ENCODE measurements around the gene POLE3.
"Not testable (repeated sequence)": the region's sequence is repeated elsewhere in the genome, so short reads cannot be mapped to it uniquely, and the experiment has no call there.

The POLE3 gene

GRCh38 chr9:113401027-113401792, 9.3 kb downstream of the POLE3 start, which contains the start of gene ALAD:
ALAD (minus strand) TSS chr9:113401284; CDS start chr9:113393559, 7,725 bp downstream.
- DNase-seq: peak; percentile 66

- DNase-seq: no peak
These were observed 10.8 kb downstream of the POLE3 start for GRCh38 chr9:113399646-113400200.

- DNase-seq: no peak
These were observed 11.7 kb downstream of the POLE3 start for GRCh38 chr9:113398796-113399195.

GRCh38 chr9:113397203-113397631, 13.3 kb downstream of the POLE3 start:
- no peak for DNase-seq

GRCh38 chr9:113395000-113395861, 15.2 kb downstream of the POLE3 start:
- no peak for DNase-seq

GRCh38 chr9:113393281-113393680, 17.2 kb downstream of the POLE3 start:
- no peak for DNase-seq

GRCh38 chr9:113391917-113392316, 18.6 kb downstream of the POLE3 start:
- no peak for DNase-seq

- no peak for DNase-seq
These were observed 20.1 kb downstream of the POLE3 start for GRCh38 chr9:113390192-113390960.

- no peak for DNase-seq
These were observed 21.0 kb downstream of the POLE3 start for GRCh38 chr9:113389451-113389850.

- DNase-seq: no peak
These were observed 21.6 kb downstream of the POLE3 start for GRCh38 chr9:113388833-113389232.

DNA sequence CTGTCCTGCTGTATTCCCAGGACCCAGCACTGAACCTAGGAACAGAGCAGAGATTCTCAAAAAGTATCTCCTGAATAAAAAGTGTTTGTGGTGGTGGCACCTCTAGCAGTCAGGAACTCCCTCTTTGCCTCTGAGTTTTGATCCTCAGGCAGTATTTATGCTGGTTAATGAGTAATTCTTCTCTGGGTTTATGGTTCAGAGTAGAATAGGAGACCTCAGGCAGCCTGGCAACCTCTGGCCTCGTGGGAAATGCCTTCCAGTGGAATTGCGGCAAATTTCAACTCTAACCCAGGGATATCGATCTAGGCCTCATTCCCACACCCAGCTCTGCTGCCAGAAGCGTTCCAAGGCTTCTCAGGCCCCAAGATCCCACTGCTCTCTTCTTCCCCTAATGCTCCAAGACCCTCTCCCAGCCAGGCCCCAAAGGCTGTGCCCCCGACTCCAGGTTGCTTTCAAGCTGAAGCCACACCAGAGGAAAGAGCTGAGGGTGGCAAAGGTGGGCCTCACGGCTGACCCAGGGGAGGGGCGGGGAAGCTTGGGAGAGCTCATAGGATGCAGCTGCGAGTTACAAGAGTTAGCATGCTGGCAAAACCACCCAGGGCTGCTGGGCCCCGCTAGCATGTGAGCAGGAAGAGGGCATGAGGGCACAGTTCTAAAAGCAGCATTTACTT, 22.8 kb downstream of the POLE3 start:
- DNase-seq: no peak

GRCh38 chr9:113386571-113387393, 23.7 kb downstream of the POLE3 start:
- no peak for DNase-seq

DNA sequence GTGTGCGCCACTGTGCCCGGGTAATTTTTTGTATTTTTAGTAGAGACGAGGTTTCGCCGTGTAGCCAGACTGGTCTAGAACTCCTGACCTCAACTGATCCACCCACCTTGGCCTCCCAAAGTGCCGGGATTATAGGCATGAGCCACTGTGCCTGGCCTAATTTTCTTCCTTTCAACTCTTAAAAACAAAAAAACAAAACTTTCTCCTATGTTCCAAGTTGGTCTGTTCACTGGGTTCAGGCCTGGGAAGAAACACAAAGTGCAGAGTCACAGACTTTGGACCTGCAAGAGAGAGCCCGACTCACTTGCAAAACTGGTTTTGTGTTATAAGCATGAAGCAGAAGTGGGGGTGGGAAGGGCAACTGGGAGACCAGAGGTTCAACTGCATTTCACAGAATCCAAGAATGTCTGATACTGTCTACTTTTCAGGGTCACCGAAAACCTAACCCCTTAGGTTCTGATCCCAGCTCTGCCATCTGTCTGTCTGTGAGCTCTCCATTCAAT, 28.5 kb downstream of the POLE3 start:
- no peak for DNase-seq

DNA sequence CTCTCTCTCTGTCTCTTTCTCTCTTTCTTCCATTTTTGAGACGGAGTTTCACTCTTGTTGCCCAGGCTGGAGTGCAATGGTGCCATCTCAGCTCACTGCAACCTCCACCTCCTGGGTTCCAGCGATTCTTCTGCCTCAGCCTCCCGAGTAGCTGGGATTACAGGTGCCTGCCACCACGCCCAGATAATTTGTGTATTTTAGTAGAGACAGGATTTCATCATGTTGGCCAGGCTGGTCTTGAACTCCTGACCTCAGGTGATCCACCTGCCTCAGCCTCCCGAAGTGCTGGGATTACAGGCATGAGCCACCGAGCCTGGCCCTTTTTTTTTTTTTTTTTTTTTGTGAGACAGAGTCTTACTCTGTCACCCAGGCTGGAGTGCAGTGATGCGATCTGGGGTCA, 29.0 kb downstream of the POLE3 start:
- DNase-seq: not testable (repeated sequence)

DNA sequence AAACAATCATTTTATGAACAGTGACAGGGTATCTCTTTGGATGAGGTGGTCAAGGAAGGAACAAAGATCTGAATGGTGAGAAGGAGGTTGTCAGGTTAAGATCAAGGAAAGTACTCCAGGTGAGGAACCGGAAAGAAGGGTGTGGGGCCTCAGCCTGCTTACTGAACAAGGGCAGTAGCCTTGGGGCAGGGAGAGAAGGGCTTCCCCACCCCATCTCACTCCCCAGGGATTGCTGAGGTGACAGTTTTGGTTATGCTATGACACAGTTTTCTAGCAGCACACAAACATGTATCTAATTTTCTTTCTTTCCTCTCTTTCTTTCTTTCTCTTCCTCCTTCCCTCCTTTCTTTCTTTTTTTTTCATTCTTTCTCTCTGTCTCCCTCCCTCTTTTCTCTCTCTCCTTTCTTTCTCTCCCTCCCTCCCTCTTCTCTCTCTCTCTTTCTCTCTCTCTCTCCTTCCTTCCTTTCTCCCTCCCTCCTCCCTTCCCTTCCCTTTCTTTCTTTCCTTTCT, 29.6 kb downstream of the POLE3 start:
- no peak for DNase-seq

DNA sequence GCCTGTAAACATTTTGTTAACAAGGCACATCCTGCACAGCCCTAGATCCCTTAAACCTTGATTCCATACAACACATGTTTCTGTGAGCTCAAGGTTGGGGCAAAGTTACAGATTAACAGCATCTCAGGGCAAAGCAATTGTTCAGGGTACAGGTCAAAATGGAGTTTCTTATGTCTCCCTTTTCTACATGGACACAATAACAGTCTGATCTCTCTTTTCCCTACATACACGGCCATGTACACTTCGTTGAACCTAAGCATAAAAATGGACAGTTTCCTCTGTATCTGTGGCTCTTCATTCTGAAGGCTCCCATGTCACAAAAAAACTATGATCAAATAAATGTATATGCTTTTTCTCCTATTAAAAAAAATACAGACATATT, 30.7 kb downstream of the POLE3 start:
- DNase-seq: not testable (repeated sequence)

- not testable (repeated sequence) for DNase-seq
These were observed 31.2 kb downstream of the POLE3 start for GRCh38 chr9:113379094-113379828.

GRCh38 chr9:113376634-113377567, 33.6 kb downstream of the POLE3 start, which contains the start of gene HDHD3:
HDHD3 (minus strand) TSS chr9:113376986; CDS start chr9:113374354, 2,632 bp downstream.
- DNase-seq: no peak

Data from SIG-M5 (cell line).